CD4-positive, CD25-positive, alpha-beta regulatory T cell (primary cell): ENCODE measurements around the gene LRRC43. TPM values are rescaled to one million over a fixed set of nuclear protein-coding genes. Genes with fewer than 3 reads are reported as not detected.

ENCODE experiments used
- ATAC-seq, 2 donors: fragments of 150-1000 bp; cut with Tn5 transposase; one replicate each; pipeline ENCODE4 v1.10.0; 2021; ENCODE audit warnings: low read depth in 2 of 2, moderate number of reproducible peaks in 2 of 2, moderate library complexity in 1 of 2
- DNase-seq, 3 donors: peaks; one replicate each; pipeline versions ENCODE4 v3.0.0 to v3.0.0-alpha.2; 2012 to 2022; ENCODE audit warnings: mixed read lengths in 1 of 3
- H3K27ac ChIP-seq: one replicate; pipeline ENCODE4 v1.7.0; 2013; ENCODE audit warnings: mild to moderate bottlenecking, low read length; ENCODE audit not compliant: insufficient read depth, poor library complexity, severe bottlenecking
- H3K27me3 ChIP-seq: one replicate; pipeline ENCODE4 v1.7.0; 2013; ENCODE audit warnings: low read length; ENCODE audit not compliant: control insufficient read depth, insufficient read depth
- H3K36me3 ChIP-seq: one replicate; pipeline ENCODE4 v1.7.0; 2013; ENCODE audit warnings: mild to moderate bottlenecking, low read length, moderate library complexity; ENCODE audit not compliant: control insufficient read depth, insufficient read depth
- H3K4me1 ChIP-seq: 2 replicates; pipeline ENCODE4 v1.7.0; 2013; ENCODE audit warnings: mild to moderate bottlenecking, low read length; ENCODE audit not compliant: insufficient read depth, control insufficient read depth, poor library complexity, severe bottlenecking
- H3K4me3 ChIP-seq: one replicate; pipeline ENCODE4 v1.7.0; 2013; ENCODE audit warnings: low read depth, mild to moderate bottlenecking, low read length, moderate library complexity
- H3K9me3 ChIP-seq, 2 experiments: 1 replicate in 1 of 2; 2 replicates in 1 of 2; pipeline ENCODE4 v1.7.0; 2013; ENCODE audit warnings: low read length in 2 of 2, mild to moderate bottlenecking in 1 of 2, moderate library complexity in 1 of 2; ENCODE audit not compliant: control insufficient read depth in 2 of 2
- H3K27ac Mint-ChIP-seq, 3 donors: one replicate each; pipeline ENCODE4 v1.8.0; 2020 to 2022; ENCODE audit warnings: mild to moderate bottlenecking in 3 of 3, mixed read lengths in 3 of 3, moderate library complexity in 2 of 3
- H3K27me3 Mint-ChIP-seq: one replicate; pipeline ENCODE4 v1.8.0; 2022; ENCODE audit warnings: mild to moderate bottlenecking, mixed read lengths
- H3K36me3 Mint-ChIP-seq: one replicate; pipeline ENCODE4 v1.8.0; 2020; ENCODE audit warnings: mixed read lengths
- H3K4me1 Mint-ChIP-seq, 4 donors: one replicate each; pipeline ENCODE4 v1.8.0; 2020 to 2022; ENCODE audit warnings: mixed read lengths in 4 of 4, mild to moderate bottlenecking in 1 of 4
- H3K4me3 Mint-ChIP-seq, 4 donors: one replicate each; pipeline ENCODE4 v1.8.0; 2020 to 2022; ENCODE audit warnings: mild to moderate bottlenecking in 4 of 4, mixed read lengths in 4 of 4, moderate library complexity in 3 of 4
- H3K9me3 Mint-ChIP-seq, 7 donors: one replicate each; pipeline ENCODE4 v1.8.0; 2020 to 2022; ENCODE audit warnings: mixed read lengths in 7 of 7, mild to moderate bottlenecking in 3 of 7, moderate library complexity in 2 of 7
- polyA plus RNA-seq, 4 donors: library from polyadenylated mRNA; unstranded; fragments of 300-500 nt; fragmentation: Illumina TruSeq; gene quantifications; one replicate each; pipeline ENCODE4 v1.2.3, GENCODE V29; 2021
- total RNA-seq: library from RNA; stranded (reverse); gene quantifications from one replicate; pipeline ENCODE4 v1.2.3, GENCODE V29; 2022

The LRRC43 gene
- total and polyA plus RNA-seq, 5 donors from 2014 or later = not detected

- H3K4me1 ChIP-seq = no peaks in the 10 kb centered on the region
These were observed 35.2 kb upstream of the LRRC43 start for GRCh38 chr12:122147514-122148290.

GRCh38 chr12:122148657-122149056 lies 34.3 kb upstream of the LRRC43 start:
- H3K9me3 ChIP-seq = no peaks in the 10 kb centered on the region
- no peaks in the 10 kb centered on the region for H3K4me1 ChIP-seq
- Mint-ChIP-seq H3K4me3 (no peak overlapping the region), H3K4me1 (peaks cover 0 to 7% (median 2%) of the 10 kb centered on the region in 4 donors), H3K9me3 (no peaks in the 10 kb centered on the region), H3K27ac (no peak overlapping the region), H3K36me3 (peaks cover 2% of the 10 kb centered on the region), H3K27me3 (no peaks in the 10 kb centered on the region)
- no peak overlapping the region for H3K4me3 ChIP-seq
- H3K27ac ChIP-seq = no peak overlapping the region
- no peak for DNase-seq
- H3K27me3 ChIP-seq = no peaks in the 10 kb centered on the region
- no peak for ATAC-seq
- H3K36me3 ChIP-seq = no peaks in the 10 kb centered on the region

More at GRCh38 chr12:122147514-122148290, 35.2 kb upstream of the LRRC43 start:
- Histone ChIP-seq H3K36me3 (peaks cover 5% of the 10 kb centered on the region), H3K9me3 (no peaks in the 10 kb centered on the region), H3K27me3 (no peaks in the 10 kb centered on the region), H3K4me3 (no peak overlapping the region), H3K27ac (no peak overlapping the region)
- DNase-seq (no peak), ATAC-seq (no peak)
- Mint-ChIP-seq H3K9me3 (no peaks in the 10 kb centered on the region), H3K27ac (no peak overlapping the region), H3K36me3 (peaks cover 4% of the 10 kb centered on the region), H3K27me3 (no peaks in the 10 kb centered on the region), H3K4me1 (peaks cover 0 to 8% (median 2%) of the 10 kb centered on the region in 4 donors), H3K4me3 (no peak overlapping the region)

GRCh38 chr12:122150127-122150681 lies 32.7 kb upstream of the LRRC43 start:
- Mint-ChIP-seq H3K9me3 (no peaks in the 10 kb centered on the region), H3K4me3 (no peak overlapping the region), H3K27me3 (no peaks in the 10 kb centered on the region), H3K36me3 (no peaks in the 10 kb centered on the region), H3K27ac (no peak overlapping the region), H3K4me1 (peaks cover 0 to 6% (median 0%) of the 10 kb centered on the region in 4 donors)
- Histone ChIP-seq H3K27me3 (no peaks in the 10 kb centered on the region), H3K9me3 (no peaks in the 10 kb centered on the region), H3K36me3 (no peaks in the 10 kb centered on the region), H3K4me1 (no peaks in the 10 kb centered on the region), H3K27ac (no peak overlapping the region), H3K4me3 (no peak overlapping the region)
- no peak for DNase-seq
- no peak for ATAC-seq

- Mint-ChIP-seq H3K9me3 (no peaks in the 10 kb centered on the region), H3K27ac (no peak overlapping the region), H3K4me3 (no peak overlapping the region), H3K36me3 (no peaks in the 10 kb centered on the region), H3K27me3 (no peaks in the 10 kb centered on the region), H3K4me1 (peaks cover 0 to 4% (median 0%) of the 10 kb centered on the region in 4 donors)
- no peak overlapping the region for H3K4me3 ChIP-seq
- no peaks in the 10 kb centered on the region for H3K4me1 ChIP-seq
- ATAC-seq = no peak
- H3K27ac ChIP-seq = no peak overlapping the region
- H3K27me3 ChIP-seq = no peaks in the 10 kb centered on the region
- DNase-seq = no peak
- H3K36me3 ChIP-seq = no peaks in the 10 kb centered on the region
- H3K9me3 ChIP-seq = no peaks in the 10 kb centered on the region
These were observed 30.2 kb upstream of the LRRC43 start for GRCh38 chr12:122152754-122153153.

- Histone ChIP-seq H3K36me3 (no peaks in the 10 kb centered on the region), H3K4me1 (no peaks in the 10 kb centered on the region), H3K9me3 (no peaks in the 10 kb centered on the region), H3K27me3 (no peaks in the 10 kb centered on the region), H3K4me3 (no peak overlapping the region), H3K27ac (no peak overlapping the region)
- H3K4me1 Mint-ChIP-seq = no peaks in the 10 kb centered on the region
- H3K27me3 Mint-ChIP-seq = no peaks in the 10 kb centered on the region
- no peak overlapping the region for H3K4me3 Mint-ChIP-seq
- peaks cover 0 to 1% (median 0%) of the 10 kb centered on the region in 7 donors for H3K9me3 Mint-ChIP-seq
- no peaks in the 10 kb centered on the region for H3K36me3 Mint-ChIP-seq
- DNase-seq = no peak
- H3K27ac Mint-ChIP-seq = peak overlapping the region in 2 of 3 donors; percentile 6 to 50
- no peak for ATAC-seq
These were observed 27.2 kb upstream of the LRRC43 start for GRCh38 chr12:122155705-122156104.

- Mint-ChIP-seq H3K36me3 (no peaks in the 10 kb centered on the region), H3K9me3 (peaks cover 0 to 1% (median 0%) of the 10 kb centered on the region in 7 donors), H3K4me3 (no peak overlapping the region), H3K4me1 (peaks cover 0 to 5% (median 3%) of the 10 kb centered on the region in 4 donors), H3K27me3 (peaks cover 11% of the 10 kb centered on the region), H3K27ac (no peak overlapping the region)
- Histone ChIP-seq H3K36me3 (no peaks in the 10 kb centered on the region), H3K27me3 (no peaks in the 10 kb centered on the region), H3K4me3 (no peak overlapping the region), H3K4me1 (no peaks in the 10 kb centered on the region), H3K9me3 (no peaks in the 10 kb centered on the region), H3K27ac (no peak overlapping the region)
- ATAC-seq = no peak
- no peak for DNase-seq
These were observed 24.1 kb upstream of the LRRC43 start for GRCh38 chr12:122158700-122159285.

GRCh38 chr12:122159882-122160281 lies 23.0 kb upstream of the LRRC43 start:
- H3K4me3 Mint-ChIP-seq = no peak overlapping the region
- no peak overlapping the region for H3K4me3 ChIP-seq
- H3K36me3 ChIP-seq = no peaks in the 10 kb centered on the region
- ATAC-seq (no peak), DNase-seq (no peak)
- H3K9me3 ChIP-seq = no peaks in the 10 kb centered on the region
- H3K27ac ChIP-seq = no peak overlapping the region
- H3K9me3 Mint-ChIP-seq = peaks cover 0 to 1% (median 0%) of the 10 kb centered on the region in 7 donors
- H3K4me1 ChIP-seq = no peaks in the 10 kb centered on the region
- H3K27ac Mint-ChIP-seq = no peak overlapping the region
- H3K27me3 Mint-ChIP-seq = peaks cover 11% of the 10 kb centered on the region
- no peaks in the 10 kb centered on the region for H3K36me3 Mint-ChIP-seq
- no peaks in the 10 kb centered on the region for H3K27me3 ChIP-seq
- peaks cover 0 to 5% (median 3%) of the 10 kb centered on the region in 4 donors for H3K4me1 Mint-ChIP-seq
